HG03457 (cell line): Measurements from ENCODE around the gene PPOX.
A peak's percentile ranks its signal among the peaks of the same experiment; 100 is the strongest.

ENCODE experiments used
- ATAC-seq: cut with Tn5 transposase; IDR thresholded peaks from one replicate; pipeline ENCODE4 v1.9.1; 2021; ENCODE audit warnings: moderate number of reproducible peaks; ENCODE audit not compliant: unreplicated experiment

Gene PPOX

GRCh38 chr1:161153176-161153575 is 13.1 kb upstream of the PPOX start:
- ATAC-seq = no peak

GRCh38 chr1:161153682-161154337 is 12.4 kb upstream of the PPOX start, which contains the start of gene UFC1:
UFC1 (plus strand) TSS chr1:161153978; CDS start chr1:161153998, 20 bp downstream.
- ATAC-seq = peak; percentile 50

- no peak for ATAC-seq
Measured at GRCh38 chr1:161157867-161158266, 8.4 kb upstream of the PPOX start.

- no peak for ATAC-seq
Measured at GRCh38 chr1:161158316-161159010, 7.8 kb upstream of the PPOX start.

GRCh38 chr1:161159087-161159912 is 6.9 kb upstream of the PPOX start, which contains the start of gene USP21:
USP21 (plus strand) TSS chr1:161159500; CDS start chr1:161160641, 1,141 bp downstream.
- peak; percentile 44 for ATAC-seq

- no peak for ATAC-seq
Measured at GRCh38 chr1:161159913-161160243, 6.3 kb upstream of the PPOX start.

GRCh38 chr1:161160671-161161145 is 5.5 kb upstream of the PPOX start:
- ATAC-seq = no peak

- no peak for ATAC-seq
Measured at GRCh38 chr1:161161652-161162051, 4.6 kb upstream of the PPOX start.

- no peak for ATAC-seq
Measured at GRCh38 chr1:161162052-161162451, 4.2 kb upstream of the PPOX start.

GRCh38 chr1:161162806-161163205 is 3.4 kb upstream of the PPOX start:
- no peak for ATAC-seq

GRCh38 chr1:161163793-161164192 is 2.4 kb upstream of the PPOX start:
- ATAC-seq = no peak

GRCh38 chr1:161164901-161165610 is 1.2 kb upstream of the PPOX start:
- no peak for ATAC-seq

GRCh38 chr1:161166669-161167548 is 683 bp downstream of the PPOX start:
- ATAC-seq = no peak

GRCh38 chr1:161168906-161169305 is 2.7 kb downstream of the PPOX start:
- ATAC-seq = no peak

- ATAC-seq = no peak
Measured at GRCh38 chr1:161171191-161171590, 5.0 kb downstream of the PPOX start.

GRCh38 chr1:161171696-161172095 is 5.5 kb downstream of the PPOX start:
- no peak for ATAC-seq

GRCh38 chr1:161172349-161172748 is 6.1 kb downstream of the PPOX start:
- no peak for ATAC-seq

- ATAC-seq = no peak
Measured at GRCh38 chr1:161172776-161173376, 6.7 kb downstream of the PPOX start.

- no peak for ATAC-seq
Measured at GRCh38 chr1:161173711-161174110, 7.5 kb downstream of the PPOX start.

GRCh38 chr1:161174911-161175310 is 8.7 kb downstream of the PPOX start:
- ATAC-seq = no peak
